Measurements from ENCODE around the gene RBM26.

GRCh38 chr13:79427265-79427664, 21.2 kb upstream of the RBM26 start:
- TF ChIP-seq EZH2phosphoT487 (IDR thresholded peaks at IDR 0.05; ENCODE audit: insufficient read depth, low read depth) = no peak
- no peak for TF ChIP-seq EZH2 (IDR thresholded peaks at IDR 0.05; ENCODE audit: insufficient read depth, poor library complexity, severe bottlenecking)
